CD4-positive, alpha-beta T cell treated with Interleukin-17A for 4 hours (primary cell): ENCODE results near the gene OR4D1.

Experiments
- DNase-seq: peaks from one replicate; pipeline ENCODE4 v3.0.0-alpha.2; 2020; ENCODE audit warnings: mixed read lengths

OR4D1 gene

GRCh38 chr17:58195518-58196123 is 47.4 kb downstream of the OR4D1 start:
- no peak for DNase-seq

DNA sequence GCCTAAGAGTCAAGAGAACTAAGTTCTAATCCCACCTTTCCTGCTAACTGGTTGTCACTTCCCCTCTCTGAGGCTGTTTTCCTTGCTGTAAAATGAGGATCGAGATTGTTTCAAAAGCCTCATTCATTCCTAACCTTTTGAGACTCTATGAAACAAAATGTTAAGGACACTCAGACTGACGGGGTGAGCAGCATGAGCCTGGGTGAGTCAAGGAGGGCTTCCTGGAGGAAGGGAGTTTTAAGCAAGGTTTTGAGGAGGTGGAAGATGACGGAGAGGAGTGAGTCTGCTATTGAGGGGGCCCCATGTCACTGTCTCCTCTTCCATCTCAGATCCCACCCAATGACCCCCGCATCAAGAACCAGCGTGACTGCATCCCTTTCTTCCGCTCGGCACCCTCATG is 48.4 kb downstream of the OR4D1 start:
- no peak for DNase-seq

DNA sequence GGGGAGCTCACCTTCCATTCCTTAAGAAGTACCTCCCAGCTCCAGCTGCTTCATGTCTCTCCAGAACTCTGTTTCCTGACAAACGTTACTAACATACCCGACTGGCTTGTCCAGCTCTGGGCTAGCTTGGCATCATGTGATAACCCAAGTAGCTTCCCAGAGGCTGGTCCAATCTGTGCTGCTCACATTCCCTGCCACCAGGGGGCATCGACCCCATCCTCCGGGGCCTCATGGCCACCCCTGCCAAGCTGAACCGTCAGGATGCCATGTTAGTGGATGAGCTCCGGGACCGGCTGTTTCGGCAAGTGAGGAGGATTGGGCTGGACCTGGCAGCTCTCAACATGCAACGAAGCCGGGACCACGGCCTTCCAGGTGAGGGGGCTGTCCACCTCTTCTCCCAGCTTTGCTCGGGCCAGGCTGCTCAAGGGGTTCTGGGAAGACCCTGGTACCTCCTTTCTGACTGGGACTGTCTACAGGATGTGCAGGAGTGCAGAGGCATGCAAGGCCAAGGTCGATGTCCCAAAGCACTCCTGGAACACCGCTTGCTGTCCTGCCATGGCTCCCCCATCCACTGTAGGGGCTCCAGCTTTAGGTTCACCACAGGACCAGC is 51.9 kb downstream of the OR4D1 start:
- peak; percentile 68 for DNase-seq

DNA sequence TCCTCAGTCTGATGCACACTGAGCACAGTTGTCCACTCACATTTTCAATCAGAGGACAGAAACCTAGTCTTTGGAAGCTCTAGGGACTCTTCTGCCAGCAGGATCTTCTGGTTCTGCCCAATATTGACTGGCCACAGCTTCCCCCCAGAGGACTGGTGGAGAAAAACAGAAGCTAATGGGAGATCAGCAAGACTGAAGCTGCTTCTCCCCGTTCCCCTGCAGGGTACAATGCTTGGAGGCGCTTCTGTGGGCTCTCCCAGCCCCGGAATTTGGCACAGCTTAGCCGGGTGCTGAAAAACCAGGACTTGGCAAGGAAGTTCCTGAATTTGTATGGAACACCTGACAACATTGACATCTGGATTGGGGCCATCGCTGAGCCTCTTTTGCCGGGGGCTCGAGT is 54.7 kb downstream of the OR4D1 start:
- no peak for DNase-seq

- DNase-seq = no peak
Measured at GRCh38 chr17:58204796-58205195, 56.6 kb downstream of the OR4D1 start.

DNA sequence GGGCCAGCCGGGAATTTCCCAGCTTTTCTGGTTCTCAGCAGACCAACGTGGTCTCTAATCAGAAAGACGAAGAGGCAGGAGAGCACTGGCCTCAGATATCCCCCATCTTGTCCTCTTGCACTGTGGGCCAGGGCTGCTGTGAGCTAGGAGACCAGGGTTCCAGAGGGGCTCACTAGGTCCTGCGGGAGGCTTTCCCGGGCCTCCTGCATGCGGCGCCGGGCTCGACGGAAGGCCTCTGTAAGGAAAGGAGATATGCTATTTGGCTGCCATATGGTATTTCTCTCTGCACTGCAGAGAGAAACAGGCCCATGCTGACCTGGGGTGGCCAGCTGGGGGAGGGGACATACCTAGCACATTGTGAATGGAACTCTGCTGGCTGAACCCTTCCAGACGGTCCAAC is 57.8 kb downstream of the OR4D1 start:
- no peak for DNase-seq

DNA sequence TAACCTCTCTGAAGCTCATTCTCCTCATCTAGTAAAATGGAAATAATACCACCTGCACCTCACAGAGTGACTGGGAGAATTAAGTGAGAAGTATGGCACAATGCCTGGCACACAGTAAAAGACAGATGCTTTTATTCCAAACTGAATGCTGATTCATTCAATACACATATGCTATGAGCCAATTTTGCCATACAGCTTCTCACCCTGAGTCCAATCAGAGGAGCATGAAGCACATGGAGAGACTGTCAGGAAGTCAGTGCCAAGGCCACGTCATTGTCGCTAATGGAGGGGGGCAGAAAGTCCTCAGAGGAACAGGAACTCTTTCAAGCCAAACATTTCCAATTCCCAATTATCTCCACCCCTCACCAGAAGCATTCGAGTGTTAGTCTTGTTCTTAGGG is 59.3 kb downstream of the OR4D1 start:
- no peak for DNase-seq

DNA sequence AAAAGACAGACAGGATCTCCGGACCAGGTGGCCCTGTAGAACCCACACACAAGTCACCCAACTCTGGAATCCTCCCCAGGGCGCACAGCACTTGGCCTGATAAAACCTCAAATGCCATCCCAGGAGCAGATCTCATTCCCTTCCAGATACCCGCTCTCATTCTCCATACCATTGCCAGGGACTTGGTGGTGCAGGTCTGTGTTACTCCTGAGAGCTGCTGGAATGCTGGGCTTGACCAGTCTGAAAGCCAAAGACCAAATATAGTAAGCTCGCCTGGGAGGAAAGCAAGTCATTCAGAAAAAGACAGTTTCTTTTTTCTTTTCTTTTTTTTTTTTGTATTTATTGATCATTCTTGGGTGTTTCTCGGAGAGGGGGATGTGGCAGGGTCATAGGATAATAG is 60.2 kb downstream of the OR4D1 start:
- DNase-seq = no peak
